Esophagus squamous epithelium (tissue), 5 donors: Measurements from ENCODE around the gene TRIM15. TPM values are rescaled to one million over a fixed set of nuclear protein-coding genes. Genes with fewer than 3 reads are reported as not detected.
A peak's percentile ranks its signal among the peaks of the same experiment; 100 is the strongest.

Source experiments
- DNase-seq: peaks from one replicate; lab custom pipeline; 2025; lab: John Stamatoyannopoulos, UW
- H3K27ac ChIP-seq, 4 donors: fragments of 200-600 bp; sonication (generic); one replicate each; pipeline ENCODE4 v1.5.1; 2016 to 2019; ENCODE audit warnings: mild to moderate bottlenecking in 1 of 4
- H3K27me3 ChIP-seq, 4 donors: fragments of 200-600 bp; sonication (generic); 1 replicate in 3 of 4; 2 replicates in 1 of 4; pipeline versions ENCODE4 v1.5.1 to v1.6.0; 2017 to 2021; ENCODE audit warnings: antibody characterized with exemption in 1 of 4
- H3K36me3 ChIP-seq, 3 donors: fragments of 200-600 bp; sonication (generic); one replicate each; pipeline ENCODE4 v1.5.1; 2016 to 2019
- H3K4me1 ChIP-seq, 3 donors: fragments of 200-600 bp; sonication (generic); one replicate each; pipeline ENCODE4 v1.5.1; 2017 to 2019
- H3K4me3 ChIP-seq, 4 donors: fragments of 200-600 bp; sonication (generic); 1 replicate in 3 of 4; 2 replicates in 1 of 4; pipeline ENCODE4 v1.5.1; 2016 to 2019; ENCODE audit warnings: mild to moderate bottlenecking in 2 of 4, moderate library complexity in 1 of 4
- H3K9me3 ChIP-seq, 3 donors: fragments of 200-600 bp; sonication (generic); one replicate each; pipeline ENCODE4 v1.5.1; 2016 to 2019
- CTCF ChIP-seq, 6 experiments: fragments of 450-650 bp in 4 of 6; fragments of 200-600 bp in 2 of 6; sonication (generic) in 2 of 6; IDR thresholded peaks; one replicate each; pipeline ENCODE4 v1.5.1; 2016 to 2019; ENCODE audit warnings: antibody characterized with exemption in 6 of 6, mild to moderate bottlenecking in 4 of 6, moderate library complexity in 4 of 6
- POLR2A ChIP-seq, 4 donors: fragments of 450-650 bp; IDR thresholded peaks; one replicate each; pipeline ENCODE4 v1.6.1; 2017; ENCODE audit warnings: antibody characterized with exemption in 4 of 4, mild to moderate bottlenecking in 4 of 4, moderate library complexity in 3 of 4
- WGBS, 2 donors: methylation state at CpG; one replicate each; pipeline ENCODE4 v1.1.5; 2018; 5-methylcytosine and 5-hydroxymethylcytosine counted together
- intact Hi-C: fragments of 100-400 bp; cut with DNase I; formaldehyde crosslinking; loops from one replicate; pipeline ENCODE4 v1.15.0; 2022
- total RNA-seq, 4 donors: library from RNA; depleted of rRNA; stranded (reverse); fragments of >200 nt; gene quantifications; one replicate each; pipeline ENCODE4 v1.1.0, GENCODE V29; 2016
- donor health status: DM: yes; HTN: yes; CAD: no.

TRIM15 gene
- total RNA-seq, 4 donors from 2014 or later = not detected

- peaks cover 22 to 66% (median 44%) of the 10 kb centered on the region in 3 donors for H3K4me1 ChIP-seq
- whole genome bisulfite sequencing, 2 donors = 35 to 37% methylated on average over 3 of the region's 3 CpGs
- H3K4me3 ChIP-seq = peak overlapping the region; percentile 70 to 94 (median 77)
- intact Hi-C loops = no loop called here
- H3K27me3 ChIP-seq = no peaks in the 10 kb centered on the region
- DNase-seq = no peak
- no peak for TF ChIP-seq POLR2A (IDR thresholded peaks at IDR 0.05)
- TF ChIP-seq CTCF (IDR thresholded peaks at IDR 0.05) = no peak
- H3K9me3 ChIP-seq = no peaks in the 10 kb centered on the region
- peak overlapping the region in 3 of 4 donors; percentile 97 to 100 (median 99) for H3K27ac ChIP-seq
- H3K36me3 ChIP-seq = no peaks in the 10 kb centered on the region
Observed at GRCh38 chr6:30211899-30212298, 48.6 kb downstream of the TRIM15 start.

GRCh38 chr6:30212865-30213666 lies 49.7 kb downstream of the TRIM15 start, which contains the start of gene TRIM26:
Gene TRIM26, minus strand, starts transcription at chr6:30213406. Its CDS starts 14,303 bp downstream, at chr6:30199103.
- H3K27ac ChIP-seq = peak within 1 kb of the TSS; percentile 97 to 100 (median 98)
- no peak for TF ChIP-seq CTCF (IDR thresholded peaks at IDR 0.05)
- TF ChIP-seq POLR2A (IDR thresholded peaks at IDR 0.05) = peak; percentile 80 to 99 (median 96)
- H3K36me3 ChIP-seq = no peaks in the 10 kb centered on the region
- H3K4me3 ChIP-seq = peak within 1 kb of the TSS; percentile 70 to 94 (median 77)
- H3K9me3 ChIP-seq = no peaks in the 10 kb centered on the region
- intact Hi-C loops = no loop called here
- 1% methylated on average over 21 to 25 of the region's 59 CpGs for WGBS, 2 donors
- DNase-seq = peak; percentile 86
- H3K27me3 ChIP-seq = no peaks in the 10 kb centered on the region
- peaks cover 11 to 54% (median 35%) of the 10 kb centered on the region in 3 donors for H3K4me1 ChIP-seq

- WGBS, 2 donors = 0% methylated on average over 9 to 11 of the region's 12 CpGs
- H3K9me3 ChIP-seq = no peaks in the 10 kb centered on the region
- intact Hi-C loops = no loop called here
- H3K36me3 ChIP-seq = no peaks in the 10 kb centered on the region
- no peaks in the 10 kb centered on the region for H3K27me3 ChIP-seq
- H3K27ac ChIP-seq = peak overlapping the region; percentile 97 to 100 (median 98)
- H3K4me1 ChIP-seq = peaks cover 10 to 49% (median 29%) of the 10 kb centered on the region in 3 donors
- no peak for DNase-seq
- TF ChIP-seq POLR2A (IDR thresholded peaks at IDR 0.05) = no peak
- no peak for TF ChIP-seq CTCF (IDR thresholded peaks at IDR 0.05)
- H3K4me3 ChIP-seq = peak overlapping the region; percentile 70 to 94 (median 77)
Observed at GRCh38 chr6:30213667-30213956, 50.3 kb downstream of the TRIM15 start.

- H3K9me3 ChIP-seq = no peaks in the 10 kb centered on the region
- peaks cover 9 to 45% (median 27%) of the 10 kb centered on the region in 3 donors for H3K4me1 ChIP-seq
- peak overlapping the region; percentile 70 to 94 (median 77) for H3K4me3 ChIP-seq
- no peaks in the 10 kb centered on the region for H3K27me3 ChIP-seq
- peak in 1 of 6 experiments; percentile 5 for TF ChIP-seq CTCF (IDR thresholded peaks at IDR 0.05)
- peak in 2 of 4 donors; percentile 75 to 80 for TF ChIP-seq POLR2A (IDR thresholded peaks at IDR 0.05)
- no peaks in the 10 kb centered on the region for H3K36me3 ChIP-seq
- H3K27ac ChIP-seq = peak overlapping the region; percentile 97 to 100 (median 98)
- no peak for DNase-seq
- 0 to 11% methylated on average over 2 to 10 of the region's 45 CpGs for WGBS, 2 donors
- intact Hi-C loops = no loop called here
Observed at GRCh38 chr6:30213957-30214656, 50.8 kb downstream of the TRIM15 start.

- intact Hi-C loops = no loop called here
- 21 to 69% methylated on average over 5 to 13 of the region's 14 CpGs for WGBS, 2 donors
- no peak for TF ChIP-seq CTCF (IDR thresholded peaks at IDR 0.05)
- TF ChIP-seq POLR2A (IDR thresholded peaks at IDR 0.05) = no peak
- no peaks in the 10 kb centered on the region for H3K9me3 ChIP-seq
- H3K36me3 ChIP-seq = no peaks in the 10 kb centered on the region
- H3K27ac ChIP-seq = peak overlapping the region; percentile 97 to 100 (median 98)
- H3K27me3 ChIP-seq = no peaks in the 10 kb centered on the region
- peaks cover 4 to 44% (median 26%) of the 10 kb centered on the region in 3 donors for H3K4me1 ChIP-seq
- DNase-seq = no peak
- peak overlapping the region; percentile 70 to 94 (median 77) for H3K4me3 ChIP-seq
Observed at GRCh38 chr6:30214657-30214982, 51.3 kb downstream of the TRIM15 start.
